ENCODE measurements around the gene JAZF1.
A peak's percentile ranks its signal among the peaks of the same experiment; 100 is the strongest.

The JAZF1 gene

DNA sequence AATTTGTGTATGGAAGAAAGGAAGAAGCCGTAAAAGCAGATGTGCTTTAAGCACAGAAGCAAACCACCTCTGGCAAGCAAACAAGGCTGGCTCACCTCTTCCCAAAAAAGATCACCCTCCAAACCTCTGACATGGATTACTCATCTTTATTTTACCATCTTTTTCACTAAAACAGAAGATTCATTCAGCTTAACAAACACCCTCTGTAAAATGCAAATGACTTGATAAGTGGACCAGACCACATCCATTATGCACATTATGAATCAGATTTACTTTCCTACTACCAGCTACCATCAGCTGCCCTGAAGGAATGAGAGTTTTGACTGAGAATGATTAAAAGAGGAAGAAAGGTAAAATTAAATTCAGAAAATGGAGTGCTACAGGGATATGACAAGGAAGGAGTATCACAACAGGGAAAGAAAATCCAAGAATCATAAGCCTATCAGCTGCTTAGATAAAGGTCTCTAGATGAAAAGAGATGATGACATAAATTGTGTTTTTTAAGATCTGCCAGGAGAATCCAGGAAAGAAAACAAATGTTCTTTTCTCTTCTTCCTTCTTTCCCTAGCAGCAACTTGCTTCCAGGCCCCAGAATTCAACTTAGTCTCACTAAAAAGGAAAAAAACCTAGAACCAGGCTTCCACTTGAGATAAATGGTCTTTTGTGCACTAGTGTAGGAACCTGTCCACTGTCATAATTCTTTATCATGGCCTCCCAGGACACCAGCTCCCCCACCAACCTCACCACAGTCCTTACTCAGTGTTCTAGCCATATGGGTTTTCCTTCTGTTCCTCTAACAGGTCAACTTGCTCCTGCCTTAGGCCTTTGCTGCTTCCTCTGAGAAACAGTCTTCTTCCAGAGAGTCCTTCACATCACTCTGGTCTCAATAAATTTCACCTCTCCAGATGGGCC, 47.4 kb downstream of the JAZF1 start:
- DNase-seq, result no peak

DNA sequence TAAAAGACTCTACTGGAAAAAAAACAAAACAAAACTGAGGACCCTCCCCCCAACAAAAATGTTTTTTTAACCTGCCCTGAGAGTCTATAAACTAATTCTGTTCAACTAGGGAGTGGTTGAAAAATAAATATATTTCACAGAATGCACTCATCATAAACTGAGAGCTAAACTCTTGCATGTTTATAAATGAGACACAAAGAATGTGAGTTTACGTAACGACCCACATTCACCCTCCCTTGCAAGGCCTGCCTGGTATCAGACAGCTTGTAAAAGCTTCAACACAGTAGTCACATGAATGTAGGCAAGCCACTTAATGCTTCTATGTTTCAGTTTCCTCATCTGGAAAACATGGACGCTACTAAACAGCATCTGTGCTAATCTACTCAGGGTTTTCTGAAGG, 50.3 kb downstream of the JAZF1 start:
- DNase-seq, result peak; percentile 70

DNA sequence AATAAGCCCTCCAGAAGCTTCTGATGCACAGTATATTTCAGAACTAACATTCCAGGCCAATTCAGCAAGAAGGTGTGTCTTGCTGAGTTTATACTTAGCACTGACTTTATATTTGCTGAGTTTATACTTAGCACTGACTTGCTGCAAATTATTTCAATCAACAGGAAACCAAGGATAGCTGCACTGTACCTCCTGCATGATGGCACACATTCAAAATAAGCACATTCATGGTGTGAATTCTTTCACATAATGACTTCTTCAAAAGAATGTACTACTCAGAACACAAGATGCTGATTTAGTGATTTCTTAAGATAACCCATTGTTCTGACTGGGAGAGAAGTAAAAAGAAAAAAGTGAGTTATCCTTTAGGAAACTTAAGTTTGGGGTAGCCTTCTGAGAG, 52.0 kb downstream of the JAZF1 start:
- peak; percentile 84 for DNase-seq

DNA sequence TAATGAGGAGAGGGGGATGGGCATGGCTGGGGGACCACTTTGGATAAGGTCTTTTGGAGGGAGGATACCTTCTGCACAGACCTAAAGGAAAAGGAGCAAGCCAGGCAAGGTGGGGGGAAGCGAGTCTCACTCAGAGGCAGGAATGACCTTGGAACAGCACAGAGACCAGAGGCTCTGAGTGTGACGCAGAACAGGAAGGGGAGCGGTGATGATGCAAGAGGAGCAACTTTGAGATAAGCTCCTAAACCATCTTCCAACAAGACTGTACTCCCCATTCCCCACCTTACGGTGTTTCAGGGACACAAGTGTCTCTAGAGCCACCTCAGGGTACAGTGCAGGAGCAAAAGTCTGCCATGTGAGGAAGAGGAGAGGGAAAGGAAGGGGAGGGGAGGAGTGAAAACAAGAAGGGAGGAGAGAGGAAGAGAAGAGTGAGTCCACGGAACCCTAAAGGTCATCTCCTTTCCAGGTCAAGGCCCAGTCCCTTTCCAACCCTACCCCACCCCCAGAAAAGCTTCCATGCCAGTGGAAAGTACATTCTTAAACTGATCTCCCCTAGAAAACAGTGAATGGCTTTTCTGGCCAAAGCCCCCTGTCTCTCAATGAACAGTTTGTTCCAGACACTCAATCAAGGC, 54.1 kb downstream of the JAZF1 start:
- peak; percentile 55 for DNase-seq

DNA sequence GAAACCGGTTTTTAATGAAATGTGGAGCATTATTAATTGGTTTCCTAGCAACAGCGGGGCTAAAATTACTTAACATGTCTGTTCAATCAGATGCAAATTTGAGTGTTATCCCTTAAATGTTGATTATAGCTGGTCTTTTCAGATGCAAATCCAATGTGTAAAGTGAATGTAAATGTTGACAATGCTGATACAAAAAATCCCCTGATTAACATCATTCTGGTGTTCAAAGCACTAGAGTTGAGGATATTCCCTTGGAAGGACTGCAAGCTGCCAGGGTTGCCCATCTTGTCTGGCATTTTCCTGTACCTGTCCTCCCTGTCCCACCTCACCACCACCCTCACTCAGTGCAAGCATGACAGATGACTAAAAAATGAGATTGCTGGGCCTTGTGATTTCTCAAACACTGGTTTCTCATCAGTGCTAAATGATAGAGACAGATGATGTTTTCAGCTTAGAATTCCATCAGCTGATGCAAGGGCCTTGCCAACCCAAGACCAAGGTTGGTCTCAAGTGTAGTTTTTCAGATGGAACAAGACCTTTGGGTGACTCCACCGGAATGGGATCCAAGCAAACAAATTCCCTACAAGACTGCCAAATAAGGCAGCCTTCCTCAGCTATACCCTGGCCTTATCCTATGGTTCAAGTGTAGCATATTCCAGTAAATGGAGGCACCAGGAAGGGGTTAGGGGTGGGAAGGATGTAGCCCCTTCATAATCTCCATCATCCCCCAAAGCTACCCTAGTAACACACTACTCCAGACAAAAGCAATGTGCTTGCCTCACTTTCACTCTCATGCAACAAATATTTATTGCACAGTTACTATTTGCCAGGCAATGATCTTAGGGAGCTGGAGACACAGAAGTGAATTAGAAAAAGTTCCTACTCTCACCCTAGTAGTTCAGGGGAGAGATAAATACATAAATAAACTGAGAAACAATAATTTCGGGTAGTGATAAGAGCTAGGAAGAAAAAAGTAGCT, 54.9 kb downstream of the JAZF1 start:
- peak; percentile 68 for DNase-seq

DNA sequence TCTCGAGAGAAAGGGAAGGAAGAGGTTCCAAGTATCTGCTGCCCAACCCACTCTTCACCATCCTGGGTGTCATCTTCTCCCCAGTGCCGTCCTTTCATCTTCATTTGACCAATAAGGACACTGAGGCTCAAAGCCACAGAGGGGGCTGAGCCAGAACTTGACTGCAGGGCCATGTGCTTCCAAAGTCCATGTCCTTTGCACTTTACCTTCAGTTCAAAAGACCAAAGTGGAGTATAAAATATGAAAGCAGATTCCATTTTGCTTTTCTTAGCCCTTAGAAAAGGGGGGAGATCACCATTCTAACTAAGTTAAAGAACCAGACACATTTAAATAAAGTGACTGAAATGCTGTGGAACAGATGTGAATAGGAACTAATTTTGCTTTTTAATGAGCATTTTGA, 56.2 kb downstream of the JAZF1 start:
- DNase-seq, result no peak

DNA sequence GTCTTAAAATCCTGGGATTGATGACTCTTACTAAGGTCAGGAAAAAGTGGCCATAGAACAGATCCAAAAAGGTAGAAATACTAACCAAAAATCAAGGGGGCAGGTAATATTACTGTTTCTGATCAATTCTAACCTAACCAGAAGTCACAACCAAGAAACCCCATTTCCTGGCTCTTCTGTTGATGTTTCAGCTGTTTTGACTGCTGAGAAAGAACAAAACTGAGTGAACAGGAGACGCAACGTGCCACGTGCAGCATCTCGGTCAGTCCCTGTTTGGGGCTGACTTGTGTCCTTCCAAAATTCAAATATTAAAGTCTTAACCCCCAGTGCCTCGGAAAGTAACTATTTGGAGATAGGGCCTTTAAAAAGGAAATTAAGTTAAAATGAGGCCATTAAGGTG, 56.8 kb downstream of the JAZF1 start:
- DNase-seq, result no peak

DNA sequence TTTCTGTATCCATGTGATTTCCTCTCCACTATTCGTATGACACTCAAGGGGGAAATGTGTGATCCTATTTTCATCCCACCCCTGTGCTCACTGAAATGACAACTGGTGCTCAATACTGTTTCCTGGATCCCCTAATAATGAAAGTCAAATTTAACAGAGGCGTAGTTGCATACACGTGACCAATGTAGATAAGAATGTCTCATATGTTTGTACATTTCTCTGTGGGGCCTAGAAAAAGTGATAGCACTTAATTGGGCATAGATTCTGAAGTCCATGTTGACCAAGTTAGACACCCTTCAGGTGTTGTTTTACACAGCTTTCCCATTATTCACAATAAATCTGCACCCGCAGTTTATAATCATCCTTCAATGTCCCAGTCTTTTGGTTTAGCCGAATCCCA, 59.1 kb downstream of the JAZF1 start:
- DNase-seq, result no peak

DNA sequence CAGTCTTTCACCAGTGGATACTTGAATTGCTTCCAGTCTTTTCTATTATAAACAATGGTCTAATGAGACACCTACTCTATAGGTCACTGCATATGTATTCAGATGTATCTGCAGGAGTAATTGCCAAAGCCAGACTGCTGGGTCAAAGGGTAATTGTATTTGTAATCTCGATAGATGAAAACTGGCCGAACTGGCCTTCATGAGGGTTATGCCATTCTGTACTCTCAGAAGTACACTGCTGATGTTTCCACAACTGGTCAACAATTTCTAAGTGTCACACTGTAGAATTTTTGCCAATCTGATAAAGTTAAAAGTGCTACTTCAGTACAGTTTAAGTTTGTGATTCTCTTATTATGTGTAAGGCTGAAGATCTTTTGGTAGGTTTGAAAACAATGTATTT, 64.6 kb downstream of the JAZF1 start:
- DNase-seq, result no peak

DNA sequence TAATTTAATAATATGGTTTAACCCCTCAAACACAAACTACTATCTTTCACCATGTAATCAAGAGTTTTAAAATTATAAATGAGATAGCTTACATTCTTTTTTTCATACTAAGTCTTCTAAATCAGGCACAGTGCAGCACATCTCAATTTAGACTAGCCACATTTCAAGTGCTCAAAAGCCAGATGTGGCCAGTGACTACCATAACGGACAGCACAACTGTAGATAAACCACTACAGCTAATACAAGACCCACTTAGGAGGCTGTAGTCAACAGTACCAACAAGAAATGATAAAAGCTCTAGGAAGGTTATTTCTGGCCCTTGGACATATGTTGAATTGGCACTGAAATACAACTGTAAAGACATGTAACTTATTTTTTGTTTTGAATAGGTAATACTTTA, 65.3 kb downstream of the JAZF1 start:
- no peak for DNase-seq

DNA sequence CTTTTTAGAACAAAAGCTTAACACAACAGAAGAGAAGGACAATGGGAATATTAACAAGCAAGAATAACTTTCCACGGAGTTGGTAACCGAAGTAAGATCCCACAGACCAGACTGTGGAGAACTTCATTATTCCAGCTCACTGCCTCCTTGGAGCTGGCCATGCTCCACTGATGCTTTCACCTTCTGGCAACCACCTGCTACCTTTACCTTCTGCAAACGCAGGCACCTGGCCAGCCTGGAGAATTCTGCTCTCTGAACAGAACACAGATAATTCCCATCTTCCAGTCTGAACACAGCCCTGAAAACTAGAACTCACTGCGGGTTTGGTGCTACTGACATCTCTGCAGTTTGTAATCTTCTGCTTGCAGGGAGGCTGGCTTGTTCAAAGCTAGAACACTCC, 66.5 kb downstream of the JAZF1 start:
- DNase-seq, result no peak

DNA sequence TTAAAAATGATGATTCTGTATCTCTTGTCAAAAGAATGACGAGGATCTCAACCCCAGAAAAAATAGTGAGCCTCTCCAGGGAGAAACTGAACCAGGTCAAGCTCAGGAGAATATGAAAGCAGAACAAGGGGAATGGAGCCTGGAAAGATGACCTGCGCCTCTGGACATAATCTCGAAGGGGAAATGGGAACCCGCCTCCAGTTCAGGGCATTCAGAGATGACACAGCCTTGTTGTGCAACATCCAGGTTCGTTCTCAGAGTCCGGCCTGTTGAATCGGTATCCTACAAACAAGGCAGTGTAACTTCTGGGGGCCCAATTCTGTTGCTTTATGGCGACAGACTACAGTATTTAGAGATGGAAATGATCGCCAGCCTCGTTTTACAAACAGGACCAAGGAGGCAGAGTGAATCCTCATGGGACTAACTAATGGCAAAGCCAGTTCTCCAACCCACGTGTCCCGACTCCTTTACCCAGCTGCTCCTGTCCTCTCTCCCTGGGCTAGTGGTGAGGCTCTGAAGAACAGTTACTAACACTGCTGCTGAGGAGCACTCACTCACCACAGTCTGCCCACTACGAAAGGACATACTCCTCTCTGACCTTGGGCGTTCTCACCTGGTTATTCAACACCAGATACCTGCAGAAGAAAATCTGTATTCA, 67.6 kb downstream of the JAZF1 start:
- peak; percentile 41 for DNase-seq

DNA sequence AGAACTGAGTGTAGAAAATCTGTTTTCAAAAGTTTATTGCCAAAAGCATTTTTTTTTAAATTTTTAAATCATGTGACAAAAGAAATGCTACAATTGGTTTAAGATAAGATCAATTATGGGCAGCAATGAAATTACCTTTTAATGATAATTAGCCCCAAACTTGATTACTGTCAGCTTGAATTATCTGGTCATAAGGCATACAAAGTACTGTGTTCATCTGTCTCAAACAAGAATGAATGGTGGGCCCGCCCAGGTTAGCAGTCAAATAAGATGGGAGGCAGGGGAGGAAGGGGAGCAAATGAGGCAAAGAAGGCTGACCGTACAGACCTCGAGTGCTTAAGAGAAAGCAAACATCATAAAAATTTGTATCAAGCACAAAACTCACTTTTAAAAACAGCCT, 68.1 kb downstream of the JAZF1 start:
- DNase-seq, result no peak

DNA sequence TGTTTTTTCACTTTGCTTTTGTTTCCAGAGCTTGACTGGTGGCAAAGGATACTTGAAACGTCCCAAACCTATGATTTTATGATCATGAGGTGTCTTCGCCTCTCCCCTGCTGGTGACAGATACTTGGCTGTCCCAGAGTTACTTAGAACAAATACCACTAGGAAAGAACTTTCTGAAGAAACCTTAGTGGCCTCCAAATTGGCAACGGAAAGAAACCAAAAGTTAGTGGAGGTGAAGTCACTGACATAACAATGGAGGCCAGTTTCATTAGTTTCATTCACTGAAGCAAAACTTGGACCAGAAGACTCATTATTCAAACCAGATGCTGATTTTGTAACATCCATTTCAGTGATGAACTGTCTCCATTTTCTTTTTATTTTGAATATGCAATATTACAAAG, 68.6 kb downstream of the JAZF1 start:
- DNase-seq, result no peak

DNA sequence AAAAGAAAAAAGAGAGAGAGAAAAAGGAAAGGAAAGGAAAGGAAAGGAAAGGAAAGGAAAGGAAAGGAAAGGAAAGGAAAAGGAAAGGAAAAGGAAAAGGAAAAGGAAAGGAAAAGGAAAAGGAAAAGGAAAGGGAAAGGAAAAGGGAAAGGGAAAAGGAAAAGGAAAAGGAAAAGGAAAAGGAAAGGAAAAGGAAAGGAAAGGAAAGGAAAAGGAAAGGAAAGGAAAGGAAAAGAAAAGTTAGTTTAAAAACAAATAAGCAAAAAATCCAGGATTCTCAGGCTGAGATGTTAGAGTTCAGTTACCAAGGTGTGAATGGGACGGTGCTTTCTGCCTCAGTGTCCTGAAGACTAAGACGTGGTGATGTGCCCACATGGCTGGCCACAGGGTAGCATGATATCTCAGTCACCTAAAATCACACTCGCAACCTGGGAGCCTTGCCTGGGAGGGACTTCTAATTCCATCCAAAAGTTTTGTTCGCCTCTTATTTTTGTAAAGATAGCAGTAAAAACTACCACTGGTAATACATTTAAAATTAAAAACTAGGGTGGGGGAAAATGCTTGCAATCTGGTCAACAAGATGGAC, 70.1 kb downstream of the JAZF1 start:
- no peak for DNase-seq

DNA sequence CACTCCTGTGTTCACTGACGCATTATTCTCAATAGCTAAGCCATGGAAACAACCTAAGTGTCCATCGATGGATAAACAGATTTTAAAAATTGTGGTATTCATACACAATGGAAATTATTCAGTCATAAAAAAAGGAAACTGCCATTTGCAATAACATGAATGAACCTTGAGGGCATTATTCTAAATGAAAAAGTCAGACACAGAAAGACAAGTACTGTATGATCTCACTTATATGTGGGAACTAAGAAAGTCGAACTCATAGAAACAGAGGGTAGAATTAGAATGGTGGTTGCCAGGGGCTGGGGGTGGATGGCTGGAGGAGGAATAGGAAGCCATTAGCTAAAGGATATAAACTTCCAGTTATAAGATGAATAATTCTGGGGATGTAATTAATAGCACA, 71.8 kb downstream of the JAZF1 start:
- no peak for DNase-seq

DNA sequence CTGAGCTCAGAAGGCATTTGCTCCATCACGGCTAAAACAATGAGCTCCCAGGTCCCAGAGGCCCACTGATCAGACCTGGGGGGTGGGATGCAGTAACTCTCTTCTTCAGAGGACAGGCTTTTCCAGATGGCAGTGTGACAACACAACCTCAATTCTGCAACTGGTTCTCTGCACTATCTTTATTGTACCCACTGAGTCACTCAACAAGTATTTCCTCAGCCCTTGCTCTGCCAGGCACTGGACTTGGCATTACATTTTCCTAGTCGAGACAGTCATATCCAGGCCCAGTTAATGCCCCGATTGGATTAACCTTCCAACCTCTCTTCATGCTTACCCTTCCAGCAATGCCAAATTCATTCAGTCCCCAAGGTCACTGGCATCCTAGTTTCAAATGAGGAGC, 72.6 kb downstream of the JAZF1 start:
- DNase-seq, result peak; percentile 88

DNA sequence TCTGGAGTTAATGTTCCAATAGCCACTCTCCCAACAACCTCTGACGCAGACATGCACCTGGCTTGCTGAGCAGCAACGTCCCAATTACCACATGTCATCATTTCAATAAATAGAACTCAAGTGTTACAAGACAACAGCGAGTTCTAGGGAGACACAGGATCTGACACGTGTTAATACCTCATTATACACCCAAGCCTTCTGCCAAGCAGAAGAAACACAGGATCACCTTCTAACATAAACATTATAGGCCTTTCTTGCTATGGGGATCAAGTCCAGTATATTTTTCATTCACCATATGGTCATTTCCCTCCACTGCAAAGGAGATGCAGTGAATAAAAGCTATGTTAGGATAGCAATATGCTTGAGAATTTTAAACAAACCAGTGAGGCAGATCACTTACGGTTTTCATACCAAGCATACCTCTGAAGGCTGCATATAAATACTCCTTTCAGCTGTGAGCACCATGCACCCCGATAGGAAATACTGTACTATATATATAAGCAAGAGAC, 74.2 kb downstream of the JAZF1 start:
- no peak for DNase-seq

DNA sequence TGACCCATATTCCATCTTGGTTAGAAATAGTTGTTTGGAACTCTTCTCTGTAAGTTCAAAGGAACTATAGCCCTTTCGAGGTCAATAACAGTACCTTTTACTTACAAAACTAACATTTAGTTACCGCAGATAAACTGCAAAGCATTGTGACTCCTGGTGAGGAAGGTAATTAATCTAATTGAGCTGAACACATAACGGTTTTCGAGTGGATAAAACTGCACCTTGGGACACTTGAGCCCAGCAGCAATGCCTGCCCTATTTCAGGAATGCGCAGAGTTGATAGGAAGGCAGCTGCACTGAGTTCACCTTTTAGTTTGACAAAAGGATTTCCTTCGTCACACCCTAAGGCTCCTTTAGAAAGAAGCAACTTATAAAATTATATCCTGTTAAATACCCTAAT, 75.4 kb downstream of the JAZF1 start:
- DNase-seq, result no peak

DNA sequence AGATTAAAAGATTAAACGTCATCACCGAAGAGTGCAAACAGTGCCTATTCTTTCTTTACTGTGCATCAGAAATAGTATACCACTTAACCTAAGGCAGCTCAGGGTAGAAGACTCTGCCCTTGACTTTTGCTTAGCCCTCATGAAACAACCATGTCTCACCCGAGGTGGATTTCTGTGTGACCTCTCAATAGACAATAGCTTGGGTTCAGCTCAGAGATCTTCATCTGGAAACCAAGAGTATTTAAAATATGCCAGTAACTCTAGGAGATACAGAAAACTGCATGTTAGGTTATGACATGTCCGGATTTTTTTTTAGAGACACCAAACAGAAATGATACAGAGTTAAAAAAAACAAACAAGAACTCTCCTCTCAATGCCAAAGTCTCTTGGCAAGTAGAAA, 75.8 kb downstream of the JAZF1 start:
- DNase-seq, result no peak

DNA sequence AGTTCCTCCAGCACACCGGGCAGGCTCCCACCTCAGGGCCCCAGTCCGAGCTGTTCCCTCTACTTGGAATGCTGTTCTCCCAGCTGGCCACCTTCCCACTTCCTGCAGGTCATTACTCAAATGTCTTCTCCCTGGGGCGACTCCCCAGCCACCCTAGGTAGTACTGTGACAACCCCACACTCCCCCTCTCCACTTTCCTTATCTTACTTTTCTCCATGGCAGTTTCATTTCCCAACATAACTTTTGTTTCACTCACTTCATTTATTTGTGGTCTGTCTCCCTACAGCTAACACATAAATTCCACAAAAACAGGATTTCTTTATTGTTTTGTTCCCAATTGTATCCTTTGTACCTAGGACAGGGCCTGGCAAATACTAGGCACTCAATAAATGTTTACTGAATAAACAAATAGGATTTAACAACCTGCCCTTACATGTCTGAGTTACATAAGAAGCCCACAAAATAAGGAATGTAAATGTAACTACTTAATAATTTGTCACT, 76.5 kb downstream of the JAZF1 start:
- peak; percentile 69 for DNase-seq

DNA sequence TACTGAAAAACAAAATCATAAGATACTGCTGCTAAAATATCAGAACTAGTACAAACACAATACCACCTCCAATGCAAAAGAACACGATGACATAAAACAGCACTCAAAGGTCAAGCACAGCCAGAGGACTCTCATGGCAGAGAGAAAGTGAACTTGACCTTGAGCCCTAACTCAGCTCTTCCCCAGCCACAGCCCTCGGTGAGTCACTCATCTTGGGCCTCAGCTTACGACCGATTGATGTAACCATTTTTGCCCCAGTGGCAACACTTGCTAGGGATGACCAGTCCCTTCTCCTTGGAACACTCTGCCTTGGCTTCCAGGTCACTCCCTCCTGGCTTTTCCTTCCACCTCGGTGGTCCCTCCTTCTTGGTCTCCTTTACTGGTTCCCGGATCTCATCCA, 77.8 kb downstream of the JAZF1 start:
- peak; percentile 55 for DNase-seq
